ENCODE data around the gene FAR2. TPM values are rescaled to one million over a fixed set of nuclear protein-coding genes. Genes with fewer than 3 reads are reported as not detected.
A peak's percentile ranks its signal among the peaks of the same experiment; 100 is the strongest.

Gene FAR2
- total RNA-seq, 6 donors from 2014 or later = 6.0 to 25.7 (median 15.9) TPM

DNA sequence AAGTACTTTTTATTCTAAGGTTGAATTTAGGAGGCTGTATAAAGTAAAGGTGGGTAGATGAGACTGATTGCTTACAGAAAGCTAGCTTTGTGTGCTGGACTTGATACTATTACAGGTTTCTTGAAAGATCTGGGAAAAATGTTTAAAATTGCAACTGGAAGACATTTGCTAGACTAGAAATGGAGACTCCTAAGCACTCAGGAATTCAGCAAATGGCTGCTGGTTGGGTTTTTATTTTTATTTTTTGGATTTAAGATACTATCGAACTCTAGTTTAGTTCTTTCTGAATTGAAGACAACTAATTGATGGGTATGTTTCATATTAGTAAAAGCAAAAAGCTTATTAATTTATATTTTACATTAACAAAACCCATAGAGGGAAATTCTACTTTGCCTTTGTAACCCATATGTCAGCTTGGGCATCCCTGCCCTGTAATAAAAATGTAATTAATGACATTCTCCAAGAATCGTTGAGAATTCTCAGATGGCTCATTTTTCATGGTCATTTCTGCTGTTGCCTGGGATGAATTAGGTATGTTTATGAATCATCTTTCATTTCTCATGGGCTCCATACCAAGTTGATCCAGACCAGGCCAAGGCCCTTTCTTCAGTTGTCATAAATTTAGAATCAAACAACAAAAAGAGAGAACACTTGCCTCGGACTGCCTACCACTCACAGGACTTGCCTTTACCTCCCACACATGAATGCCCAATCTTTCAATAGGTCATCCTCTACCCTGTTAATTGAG, 129.8 kb downstream of the FAR2 start:
- Histone ChIP-seq H3K4me3 (no peak overlapping the region), H3K9me3 (no peaks in the 10 kb centered on the region), H3K27ac (no peak overlapping the region), H3K4me1 (no peaks in the 10 kb centered on the region), H3K27me3 (no peaks in the 10 kb centered on the region), H3K36me3 (no peaks in the 10 kb centered on the region)
- TF ChIP-seq CTCF (IDR thresholded peaks at IDR 0.05) (no peak), POLR2AphosphoS5 (IDR thresholded peaks at IDR 0.05) (no peak), EP300 (IDR thresholded peaks at IDR 0.05) (no peak), POLR2A (IDR thresholded peaks at IDR 0.05) (no peak)
- no peak for DNase-seq
- peak in 1 of 2 donors; percentile 46 for ATAC-seq (ENCODE audit: low FRiP score in 2 of 2)
- WGBS, 2 donors = 81 to 83% methylated on average over 3 of the region's 3 CpGs

DNA sequence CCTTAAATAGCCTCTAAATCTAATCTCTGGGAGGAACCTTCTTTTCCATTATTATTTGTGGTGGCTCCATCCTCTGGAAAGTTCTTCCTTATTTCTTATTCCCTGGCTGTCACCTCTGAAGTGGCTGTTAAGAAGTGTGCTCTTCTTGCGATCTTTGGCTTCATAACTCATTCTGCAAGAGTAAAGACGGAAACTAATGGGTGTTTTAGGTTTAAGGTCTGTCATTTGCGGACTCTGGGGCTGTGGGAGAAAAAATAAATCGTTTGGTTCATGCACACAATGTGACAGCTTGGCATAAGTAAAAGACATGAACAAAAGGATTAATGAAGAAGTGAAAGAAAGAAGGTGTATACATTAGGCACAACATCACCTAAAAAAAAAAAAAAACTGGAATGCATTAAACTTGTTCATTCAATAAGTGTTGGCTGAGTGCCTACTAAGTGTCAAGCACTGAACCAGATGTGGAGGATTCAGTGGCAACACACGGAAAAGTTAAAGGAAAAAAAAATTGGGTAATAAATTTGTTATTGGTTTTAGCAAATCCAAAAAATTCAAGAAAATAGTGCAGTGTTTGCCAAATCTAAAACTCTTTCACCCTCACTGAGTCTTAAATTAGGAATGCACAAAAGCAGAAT, 132.4 kb downstream of the FAR2 start:
- H3K27me3 ChIP-seq = no peaks in the 10 kb centered on the region
- no peaks in the 10 kb centered on the region for H3K36me3 ChIP-seq
- no peaks in the 10 kb centered on the region for H3K4me1 ChIP-seq
- H3K9me3 ChIP-seq = no peaks in the 10 kb centered on the region
- ATAC-seq (ENCODE audit: low FRiP score in 2 of 2) = no peak
- DNase-seq = no peak
- H3K4me3 ChIP-seq = no peak overlapping the region
- WGBS, 2 donors = 78 to 79% methylated on average over 5 of the region's 5 CpGs
- H3K27ac ChIP-seq = no peak overlapping the region
- TF ChIP-seq POLR2A (IDR thresholded peaks at IDR 0.05) (no peak), CTCF (IDR thresholded peaks at IDR 0.05) (no peak), EP300 (IDR thresholded peaks at IDR 0.05) (no peak), POLR2AphosphoS5 (IDR thresholded peaks at IDR 0.05) (no peak)

DNA sequence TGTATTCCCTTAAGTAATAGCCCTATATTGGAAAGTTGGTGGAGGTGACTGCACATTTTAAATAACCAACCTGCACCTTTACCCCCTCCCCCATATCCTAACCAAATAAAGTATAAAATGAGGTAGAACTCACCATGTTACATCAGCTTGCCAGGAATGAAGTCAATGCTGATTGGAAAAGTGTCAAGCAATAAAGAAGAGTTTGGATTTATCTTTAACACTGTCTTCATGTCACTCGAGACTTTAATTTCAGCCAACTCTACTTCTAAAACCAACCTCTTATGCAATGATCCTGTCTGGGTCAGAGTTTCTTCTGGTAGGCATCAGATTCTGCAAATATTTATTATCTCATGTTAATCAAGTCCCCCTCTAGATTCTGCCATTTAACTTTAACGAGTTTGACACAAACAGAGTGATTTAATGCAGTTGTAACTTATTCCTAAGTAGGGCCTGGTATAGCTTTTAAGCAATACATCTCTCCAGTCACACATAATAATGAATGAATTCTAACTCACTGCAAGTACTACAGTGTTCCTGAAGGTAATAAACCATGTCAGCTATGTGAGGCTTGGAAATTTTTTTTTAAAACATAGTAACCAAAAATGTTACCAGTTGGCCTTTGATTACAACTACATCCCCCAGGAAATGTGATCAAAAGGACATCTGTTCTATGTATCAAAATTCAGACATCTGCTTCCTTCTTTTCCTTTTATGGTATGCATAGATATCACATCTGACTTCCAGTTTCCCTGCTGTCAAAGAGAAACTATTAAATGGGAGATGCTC, 133.1 kb downstream of the FAR2 start:
- 62 to 68% methylated on average over 2 of the region's 2 CpGs for WGBS, 2 donors
- no peak for TF ChIP-seq EP300 (IDR thresholded peaks at IDR 0.05)
- TF ChIP-seq POLR2AphosphoS5 (IDR thresholded peaks at IDR 0.05) = no peak
- no peak for TF ChIP-seq POLR2A (IDR thresholded peaks at IDR 0.05)
- TF ChIP-seq CTCF (IDR thresholded peaks at IDR 0.05) = no peak

DNA sequence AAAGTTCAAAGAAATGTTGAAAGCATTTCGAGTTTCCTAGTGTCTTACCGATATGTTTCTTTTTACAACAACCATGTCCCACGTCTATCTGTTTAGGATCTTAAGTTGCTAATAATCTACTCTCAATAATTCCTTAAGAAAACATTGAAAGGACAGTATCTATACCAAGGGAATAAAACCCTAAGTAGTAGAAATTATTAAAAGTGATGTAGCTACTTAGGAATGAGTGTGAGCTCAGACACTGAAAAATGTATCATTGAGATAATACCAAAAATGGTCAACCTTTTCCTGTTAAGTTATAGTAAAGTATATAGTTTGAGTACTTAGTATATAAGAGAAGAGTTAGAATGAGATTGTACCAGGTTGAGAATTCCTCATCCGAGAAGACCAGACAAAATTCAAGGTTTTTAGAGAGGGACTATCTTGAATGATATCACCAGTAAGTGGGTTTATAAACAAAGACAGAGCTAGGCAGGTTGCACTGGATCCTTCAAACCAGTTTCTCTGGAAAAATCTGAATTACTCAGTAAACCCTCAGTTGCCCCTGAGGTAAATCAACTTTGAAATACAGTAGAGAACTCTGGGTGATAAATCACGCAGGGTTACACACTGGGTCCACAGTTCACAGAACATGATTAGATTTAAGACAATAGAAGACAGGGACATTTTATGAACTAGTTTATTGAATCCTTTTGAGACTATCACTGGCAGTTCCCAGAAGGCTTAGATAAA, 135.1 kb downstream of the FAR2 start:
- TF ChIP-seq POLR2A (IDR thresholded peaks at IDR 0.05) (no peak), POLR2AphosphoS5 (IDR thresholded peaks at IDR 0.05) (no peak), CTCF (IDR thresholded peaks at IDR 0.05) (no peak), EP300 (IDR thresholded peaks at IDR 0.05) (no peak)
- WGBS, 2 donors = 89 to 91% methylated on average over 5 of the region's 5 CpGs
- Histone ChIP-seq H3K27me3 (no peaks in the 10 kb centered on the region), H3K9me3 (no peaks in the 10 kb centered on the region), H3K36me3 (no peaks in the 10 kb centered on the region), H3K4me1 (no peaks in the 10 kb centered on the region), H3K27ac (no peak overlapping the region), H3K4me3 (no peak overlapping the region)
- ATAC-seq (ENCODE audit: low FRiP score in 2 of 2) = no peak
- no peak for DNase-seq

More for the DNA sequence above, 133.1 kb downstream of the FAR2 start:
- Histone ChIP-seq H3K27ac (no peak overlapping the region), H3K9me3 (no peaks in the 10 kb centered on the region), H3K27me3 (no peaks in the 10 kb centered on the region), H3K4me3 (no peak overlapping the region), H3K36me3 (no peaks in the 10 kb centered on the region), H3K4me1 (no peaks in the 10 kb centered on the region)
- DNase-seq (no peak), ATAC-seq (ENCODE audit: low FRiP score in 2 of 2) (no peak)

All from upper lobe of left lung (tissue), 6 donors.